ENCODE measurements around the gene PTPN20. TPM values are rescaled to one million over a fixed set of nuclear protein-coding genes. Genes with fewer than 3 reads are reported as not detected.
"Not testable (repeated sequence)": the region's sequence is repeated elsewhere in the genome, so short reads cannot be mapped to it uniquely, and the experiment has no call there.

PTPN20 gene
- not detected in 2 replicates for total RNA-seq
- long read RNA-seq = 0 reads

GRCh38 chr10:46911144-46911876 lies at the start of gene PTPN20:
Gene PTPN20, plus strand, starts transcription at chr10:46911428. Its CDS starts 21,072 bp downstream, at chr10:46932500.
- H3K27me3 Mint-ChIP-seq (ENCODE audit: unreplicated experiment); H3K9me3 Mint-ChIP-seq (ENCODE audit: unreplicated experiment): not testable (repeated sequence)

DNA sequence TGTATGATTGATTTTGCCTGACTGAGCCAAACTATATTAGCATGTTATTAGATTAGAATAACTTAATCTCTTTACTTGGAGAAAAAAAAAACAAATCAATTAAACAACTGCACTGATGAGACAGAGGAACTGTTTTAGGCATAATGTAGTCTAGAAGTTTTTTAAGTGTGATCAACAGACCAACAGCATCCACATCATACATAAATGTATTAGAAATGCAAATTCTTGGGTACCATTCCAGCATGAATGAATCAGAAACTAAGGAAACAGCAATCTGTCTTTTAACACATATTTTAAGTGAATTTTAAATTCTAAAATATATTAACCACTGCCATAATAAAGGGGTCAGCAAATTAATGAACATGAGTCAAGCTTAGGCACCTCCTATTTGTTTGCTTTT lies 41.5 kb upstream of the PTPN20 start:
- H3K9me3 Mint-ChIP-seq (ENCODE audit: unreplicated experiment); DNase-seq (ENCODE audit: extremely low spot score, unreplicated experiment); H3K4me1 Mint-ChIP-seq (ENCODE audit: unreplicated experiment); H3K27me3 Mint-ChIP-seq (ENCODE audit: unreplicated experiment); H3K27ac Mint-ChIP-seq (ENCODE audit: unreplicated experiment); H3K36me3 Mint-ChIP-seq (ENCODE audit: unreplicated experiment); H3K4me3 Mint-ChIP-seq (ENCODE audit: unreplicated experiment): not testable (repeated sequence)

More at GRCh38 chr10:46911144-46911876, at the start of gene PTPN20:
- not testable (repeated sequence) for H3K4me3 Mint-ChIP-seq (ENCODE audit: unreplicated experiment); H3K27ac Mint-ChIP-seq (ENCODE audit: unreplicated experiment); H3K4me1 Mint-ChIP-seq (ENCODE audit: unreplicated experiment); H3K36me3 Mint-ChIP-seq (ENCODE audit: unreplicated experiment); DNase-seq (ENCODE audit: extremely low spot score, unreplicated experiment)

DNA sequence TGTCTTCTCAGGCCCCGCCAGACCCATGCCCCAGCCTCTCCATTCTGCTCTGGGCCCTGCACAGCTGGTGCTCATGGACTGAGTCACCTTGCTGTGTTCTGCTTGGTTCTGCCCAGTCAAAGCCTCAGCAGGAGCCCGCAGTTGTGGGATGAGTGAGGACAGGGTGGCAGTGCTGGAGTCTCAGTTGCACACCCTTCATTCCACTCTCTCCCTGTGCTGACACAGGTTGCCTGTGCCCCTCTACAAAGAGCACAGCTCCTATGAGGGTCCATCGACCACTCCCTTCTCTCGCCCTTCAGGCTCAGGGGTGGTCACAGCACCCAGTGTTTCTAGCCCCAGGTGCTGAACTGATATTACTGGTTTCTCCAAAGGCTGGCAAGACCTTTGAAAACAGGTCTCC lies 39.6 kb upstream of the PTPN20 start:
- not testable (repeated sequence) for DNase-seq (ENCODE audit: extremely low spot score, unreplicated experiment); H3K27ac Mint-ChIP-seq (ENCODE audit: unreplicated experiment); H3K4me1 Mint-ChIP-seq (ENCODE audit: unreplicated experiment); H3K9me3 Mint-ChIP-seq (ENCODE audit: unreplicated experiment); H3K4me3 Mint-ChIP-seq (ENCODE audit: unreplicated experiment); H3K36me3 Mint-ChIP-seq (ENCODE audit: unreplicated experiment); H3K27me3 Mint-ChIP-seq (ENCODE audit: unreplicated experiment)

DNA sequence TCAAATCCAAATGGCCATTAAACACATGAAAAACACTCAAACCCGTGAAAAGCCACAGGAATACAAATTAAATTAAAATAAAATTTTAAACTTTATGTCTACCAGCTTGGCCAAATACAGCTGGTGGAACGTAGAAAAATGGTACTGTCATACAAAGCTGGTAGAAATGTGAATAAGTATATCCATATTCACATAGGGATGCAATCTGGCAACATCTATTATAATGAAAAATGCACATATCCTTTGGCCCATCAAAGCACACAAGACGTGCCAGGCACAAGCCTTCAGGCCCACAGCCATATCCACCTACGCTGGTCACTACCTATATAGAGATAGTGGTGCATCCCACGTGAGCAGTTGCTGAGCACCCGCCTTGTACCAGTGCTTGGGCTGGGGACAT lies 35.9 kb upstream of the PTPN20 start:
- H3K27ac Mint-ChIP-seq (ENCODE audit: unreplicated experiment); H3K9me3 Mint-ChIP-seq (ENCODE audit: unreplicated experiment); H3K36me3 Mint-ChIP-seq (ENCODE audit: unreplicated experiment); H3K4me1 Mint-ChIP-seq (ENCODE audit: unreplicated experiment); H3K27me3 Mint-ChIP-seq (ENCODE audit: unreplicated experiment); H3K4me3 Mint-ChIP-seq (ENCODE audit: unreplicated experiment); DNase-seq (ENCODE audit: extremely low spot score, unreplicated experiment): not testable (repeated sequence)

GRCh38 chr10:46876773-46877172 lies 34.5 kb upstream of the PTPN20 start:
- not testable (repeated sequence) for DNase-seq (ENCODE audit: extremely low spot score, unreplicated experiment); H3K4me1 Mint-ChIP-seq (ENCODE audit: unreplicated experiment); H3K27ac Mint-ChIP-seq (ENCODE audit: unreplicated experiment); H3K4me3 Mint-ChIP-seq (ENCODE audit: unreplicated experiment); H3K9me3 Mint-ChIP-seq (ENCODE audit: unreplicated experiment); H3K27me3 Mint-ChIP-seq (ENCODE audit: unreplicated experiment); H3K36me3 Mint-ChIP-seq (ENCODE audit: unreplicated experiment)

DNA sequence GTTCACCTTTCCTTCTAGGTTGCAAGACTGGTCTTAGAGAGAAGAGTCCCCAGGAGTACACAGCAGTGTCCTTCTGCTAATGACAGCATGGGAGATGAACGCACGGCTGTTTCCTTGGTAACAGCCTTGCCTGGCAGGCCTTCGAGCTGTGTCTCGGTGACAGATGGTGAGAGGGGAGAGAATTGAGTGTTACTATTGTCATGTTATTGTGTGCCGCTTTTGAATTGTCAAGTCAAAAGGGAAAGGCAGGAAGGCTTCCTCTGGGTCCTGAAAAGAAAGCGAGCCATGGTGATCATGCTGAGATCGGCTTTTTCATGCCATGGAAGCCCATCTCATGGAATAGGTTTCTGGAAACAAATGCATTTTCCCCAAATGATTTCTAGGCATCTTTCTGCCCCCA lies 32.5 kb upstream of the PTPN20 start:
- not testable (repeated sequence) for H3K27ac Mint-ChIP-seq (ENCODE audit: unreplicated experiment); H3K9me3 Mint-ChIP-seq (ENCODE audit: unreplicated experiment); H3K4me3 Mint-ChIP-seq (ENCODE audit: unreplicated experiment); H3K27me3 Mint-ChIP-seq (ENCODE audit: unreplicated experiment); H3K4me1 Mint-ChIP-seq (ENCODE audit: unreplicated experiment); DNase-seq (ENCODE audit: extremely low spot score, unreplicated experiment); H3K36me3 Mint-ChIP-seq (ENCODE audit: unreplicated experiment)

GRCh38 chr10:46890813-46891611 lies 20.2 kb upstream of the PTPN20 start:
- not testable (repeated sequence) for H3K4me1 Mint-ChIP-seq (ENCODE audit: unreplicated experiment); DNase-seq (ENCODE audit: extremely low spot score, unreplicated experiment); H3K27me3 Mint-ChIP-seq (ENCODE audit: unreplicated experiment); H3K27ac Mint-ChIP-seq (ENCODE audit: unreplicated experiment); H3K4me3 Mint-ChIP-seq (ENCODE audit: unreplicated experiment); H3K36me3 Mint-ChIP-seq (ENCODE audit: unreplicated experiment); H3K9me3 Mint-ChIP-seq (ENCODE audit: unreplicated experiment)

DNA sequence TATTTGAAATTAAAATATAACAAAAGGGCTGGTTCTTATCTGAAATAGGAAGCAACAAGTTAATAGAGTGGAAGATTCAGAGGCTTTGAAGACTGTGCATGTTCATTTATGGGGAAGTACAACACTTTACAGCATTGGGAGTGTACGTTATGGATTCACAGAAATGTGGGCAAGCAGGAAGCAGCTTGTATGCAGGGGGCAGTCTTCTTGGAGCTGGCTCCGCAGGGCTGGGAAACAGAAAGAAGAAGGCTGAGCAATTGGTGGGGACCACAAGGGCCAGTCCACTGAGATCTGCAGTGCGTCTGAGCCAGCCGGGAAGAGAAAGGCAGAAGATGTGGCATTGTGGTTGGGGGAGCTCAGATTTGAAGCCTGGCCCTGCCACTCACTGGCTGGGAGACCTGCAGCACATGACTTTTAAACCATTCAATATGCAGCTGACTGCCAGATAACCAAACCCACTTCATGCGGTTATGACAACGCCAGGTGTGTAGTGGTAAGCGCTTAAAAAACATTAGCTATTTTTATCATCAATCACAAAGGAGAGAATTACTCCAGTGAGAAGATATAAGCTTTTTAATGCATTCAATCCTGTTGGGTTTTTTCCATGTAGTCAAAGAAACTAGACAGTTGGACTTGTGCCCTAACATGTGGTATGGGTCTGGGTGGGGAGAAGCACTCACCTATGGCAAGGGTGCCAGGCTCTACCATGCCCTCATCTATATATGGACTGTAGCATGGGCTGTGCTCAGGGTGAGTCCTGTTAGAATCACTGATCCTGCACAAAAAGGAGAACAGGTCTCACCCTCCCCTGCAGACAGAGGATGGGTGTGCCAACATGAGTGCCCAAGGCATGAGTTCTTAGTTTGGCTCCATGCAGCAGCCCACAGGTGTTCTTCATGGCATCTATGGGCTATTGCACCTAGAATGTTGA lies 14.2 kb upstream of the PTPN20 start:
- not testable (repeated sequence) for H3K27me3 Mint-ChIP-seq (ENCODE audit: unreplicated experiment); H3K27ac Mint-ChIP-seq (ENCODE audit: unreplicated experiment); H3K4me1 Mint-ChIP-seq (ENCODE audit: unreplicated experiment); H3K9me3 Mint-ChIP-seq (ENCODE audit: unreplicated experiment); H3K36me3 Mint-ChIP-seq (ENCODE audit: unreplicated experiment); H3K4me3 Mint-ChIP-seq (ENCODE audit: unreplicated experiment); DNase-seq (ENCODE audit: extremely low spot score, unreplicated experiment)

GRCh38 chr10:46901247-46901646 lies 10.0 kb upstream of the PTPN20 start:
- not testable (repeated sequence) for H3K4me1 Mint-ChIP-seq (ENCODE audit: unreplicated experiment); H3K27me3 Mint-ChIP-seq (ENCODE audit: unreplicated experiment); H3K27ac Mint-ChIP-seq (ENCODE audit: unreplicated experiment); H3K9me3 Mint-ChIP-seq (ENCODE audit: unreplicated experiment); H3K36me3 Mint-ChIP-seq (ENCODE audit: unreplicated experiment); H3K4me3 Mint-ChIP-seq (ENCODE audit: unreplicated experiment); DNase-seq (ENCODE audit: extremely low spot score, unreplicated experiment)

DNA sequence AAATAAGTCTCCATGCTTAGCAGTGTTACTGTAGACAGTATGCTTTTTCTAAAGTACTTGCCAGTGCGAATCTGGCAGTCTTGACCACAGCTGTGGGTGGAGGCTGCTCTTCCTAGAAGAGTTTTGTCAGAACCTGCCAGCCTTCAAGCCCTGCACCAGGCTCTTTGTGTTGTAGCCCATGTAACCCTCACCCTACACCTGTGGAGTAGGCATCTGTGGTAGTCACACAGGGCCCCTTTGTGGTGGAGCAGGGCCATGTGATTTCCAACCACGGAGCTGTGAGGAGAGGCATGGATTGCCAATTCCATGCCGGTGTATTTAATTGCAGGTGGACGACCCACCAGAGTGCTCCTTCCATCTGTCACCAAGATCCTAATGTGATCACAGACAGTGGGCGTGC lies 7.4 kb upstream of the PTPN20 start:
- not testable (repeated sequence) for H3K27me3 Mint-ChIP-seq (ENCODE audit: unreplicated experiment)

GRCh38 chr10:46906359-46906758 lies 4.9 kb upstream of the PTPN20 start:
- H3K27me3 Mint-ChIP-seq (ENCODE audit: unreplicated experiment); H3K36me3 Mint-ChIP-seq (ENCODE audit: unreplicated experiment); H3K4me3 Mint-ChIP-seq (ENCODE audit: unreplicated experiment); H3K27ac Mint-ChIP-seq (ENCODE audit: unreplicated experiment); H3K9me3 Mint-ChIP-seq (ENCODE audit: unreplicated experiment); DNase-seq (ENCODE audit: extremely low spot score, unreplicated experiment); H3K4me1 Mint-ChIP-seq (ENCODE audit: unreplicated experiment): not testable (repeated sequence)

More for the DNA sequence above, 7.4 kb upstream of the PTPN20 start:
- H3K4me3 Mint-ChIP-seq (ENCODE audit: unreplicated experiment); DNase-seq (ENCODE audit: extremely low spot score, unreplicated experiment); H3K4me1 Mint-ChIP-seq (ENCODE audit: unreplicated experiment); H3K36me3 Mint-ChIP-seq (ENCODE audit: unreplicated experiment); H3K9me3 Mint-ChIP-seq (ENCODE audit: unreplicated experiment); H3K27ac Mint-ChIP-seq (ENCODE audit: unreplicated experiment): not testable (repeated sequence)

Data from osteocyte (in vitro differentiated cells).